NB4 (cell line): ENCODE measurements around the gene PI3.

Source experiments
- CTCF ChIP-seq: IDR thresholded peaks from one replicate; pipeline ENCODE4 v1.5.1; 2012; ENCODE audit warnings: low read depth, low read length
- POLR2A ChIP-seq: IDR thresholded peaks from 2 replicates; pipeline ENCODE4 v1.6.1; 2011; ENCODE audit warnings: mild to moderate bottlenecking; ENCODE audit not compliant: insufficient read length; ENCODE audit errors: extremely low read depth

- TF ChIP-seq POLR2A = no peak
- no peak for TF ChIP-seq CTCF
Observed at GRCh38 chr20:45176526-45177267, 2.0 kb downstream of the PI3 start.
